ENCODE data around the gene MEN1.

GRCh38 chr11:64810891-64811272, 531 bp upstream of the MEN1 start:
- TF ChIP-seq CTCF (conservative IDR thresholded peaks at IDR 0.05; ENCODE audit: low read length) (no peak), EZH2phosphoT487 (IDR thresholded peaks at IDR 0.05; ENCODE audit: borderline replicate concordance, low read depth, low read length) (no peak)

All from OCI-LY7 (cell line).